Measurements from ENCODE around the gene SHROOM2.
"Not testable (repeated sequence)": the region's sequence is repeated elsewhere in the genome, so short reads cannot be mapped to it uniquely, and the experiment has no call there.

SHROOM2 gene

GRCh38 chrX:9832811-9833210, 46.6 kb downstream of the SHROOM2 start:
- FAIRE-seq = no peak

DNA sequence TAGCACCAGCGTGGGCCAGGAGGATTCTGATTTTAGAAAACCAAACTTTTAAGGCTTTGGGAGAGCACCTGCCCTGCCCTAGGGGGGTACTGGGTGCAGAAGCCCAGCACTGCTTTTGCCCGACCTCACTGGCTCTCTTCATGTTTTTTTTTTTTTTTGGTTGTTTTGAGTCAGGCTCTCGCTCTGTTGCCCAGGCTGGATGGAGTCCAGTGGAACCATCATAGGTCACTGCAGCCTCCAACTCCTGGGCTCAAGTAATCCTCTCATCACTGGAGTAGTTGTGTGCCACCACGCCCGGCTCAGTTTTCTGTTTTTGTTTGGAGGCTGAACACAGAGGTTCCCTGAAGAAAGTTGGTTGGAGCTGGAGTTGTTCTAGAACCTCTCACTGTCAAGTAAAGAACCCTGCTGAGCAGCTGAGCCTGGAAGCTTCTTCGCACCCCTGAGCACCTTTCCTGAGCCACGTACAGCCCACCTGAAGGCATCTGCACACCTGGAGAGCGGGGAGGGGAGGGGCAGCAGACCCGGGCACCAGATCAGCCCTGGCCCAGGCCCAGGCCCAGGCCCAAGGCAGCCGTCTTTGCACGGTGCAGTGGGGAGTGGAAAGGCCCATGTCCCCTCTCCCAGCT, 49.5 kb downstream of the SHROOM2 start:
- no peak for FAIRE-seq

DNA sequence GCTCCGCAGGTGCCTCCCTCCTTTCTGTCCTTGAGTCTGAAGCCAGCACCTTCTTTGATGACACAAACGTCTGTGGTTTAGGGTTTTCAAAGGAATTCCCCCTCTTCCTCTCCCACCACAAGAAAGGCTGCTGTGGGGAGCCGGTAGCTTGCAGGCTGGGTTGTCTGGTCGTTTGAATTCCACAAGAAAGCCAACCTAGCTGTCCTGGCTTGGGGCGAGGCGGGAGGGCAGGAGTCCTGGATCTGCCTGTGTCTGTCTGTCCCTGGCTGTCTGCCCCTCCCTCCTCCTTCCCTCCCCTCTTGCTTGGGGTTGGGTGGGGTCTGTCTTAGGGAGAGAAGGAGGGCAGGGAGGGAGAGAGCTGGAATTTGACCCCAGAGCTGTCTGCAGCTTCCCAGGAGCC, 56.3 kb downstream of the SHROOM2 start:
- FAIRE-seq = no peak

GRCh38 chrX:9844936-9845577, 58.8 kb downstream of the SHROOM2 start:
- FAIRE-seq = no peak

DNA sequence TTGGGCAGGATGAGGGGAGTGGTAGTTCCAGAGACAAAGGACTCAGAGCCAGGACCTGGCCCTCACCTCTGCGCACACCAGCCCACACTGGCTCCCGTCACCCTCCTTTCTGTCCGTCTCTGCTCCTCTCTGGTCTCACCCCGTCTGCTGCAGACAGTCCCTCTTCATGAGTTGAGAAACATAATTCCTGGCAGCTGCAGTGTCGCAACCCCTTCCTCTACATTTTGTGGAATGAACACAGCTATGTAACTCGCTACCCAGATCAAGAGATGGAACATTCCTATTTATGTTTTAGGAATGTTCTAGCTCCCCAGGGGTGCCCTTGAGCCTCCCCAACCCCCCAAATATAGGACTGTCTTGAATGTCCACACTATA, 59.3 kb downstream of the SHROOM2 start:
- no peak for FAIRE-seq

DNA sequence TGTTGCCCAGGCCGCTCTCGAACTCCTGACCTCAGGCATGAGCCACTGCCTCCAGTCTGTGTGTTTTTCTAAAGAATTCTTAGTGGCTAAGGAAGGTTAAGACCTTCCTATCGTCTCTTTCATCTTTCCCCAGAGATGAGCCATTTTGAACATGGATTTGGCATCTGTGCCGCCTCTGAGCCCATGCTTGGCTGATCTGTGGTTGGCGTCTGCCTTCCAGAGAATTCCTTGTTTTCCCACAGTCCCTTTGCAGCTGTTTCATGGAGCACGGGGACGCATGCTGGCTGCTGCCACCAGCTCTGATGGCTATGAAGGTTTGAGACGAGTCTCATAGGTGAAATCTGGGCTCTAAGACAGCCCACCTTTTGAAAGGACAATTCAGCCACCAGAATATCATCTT, 60.4 kb downstream of the SHROOM2 start:
- no peak for FAIRE-seq

GRCh38 chrX:9847071-9847470, 60.8 kb downstream of the SHROOM2 start:
- FAIRE-seq = no peak

DNA sequence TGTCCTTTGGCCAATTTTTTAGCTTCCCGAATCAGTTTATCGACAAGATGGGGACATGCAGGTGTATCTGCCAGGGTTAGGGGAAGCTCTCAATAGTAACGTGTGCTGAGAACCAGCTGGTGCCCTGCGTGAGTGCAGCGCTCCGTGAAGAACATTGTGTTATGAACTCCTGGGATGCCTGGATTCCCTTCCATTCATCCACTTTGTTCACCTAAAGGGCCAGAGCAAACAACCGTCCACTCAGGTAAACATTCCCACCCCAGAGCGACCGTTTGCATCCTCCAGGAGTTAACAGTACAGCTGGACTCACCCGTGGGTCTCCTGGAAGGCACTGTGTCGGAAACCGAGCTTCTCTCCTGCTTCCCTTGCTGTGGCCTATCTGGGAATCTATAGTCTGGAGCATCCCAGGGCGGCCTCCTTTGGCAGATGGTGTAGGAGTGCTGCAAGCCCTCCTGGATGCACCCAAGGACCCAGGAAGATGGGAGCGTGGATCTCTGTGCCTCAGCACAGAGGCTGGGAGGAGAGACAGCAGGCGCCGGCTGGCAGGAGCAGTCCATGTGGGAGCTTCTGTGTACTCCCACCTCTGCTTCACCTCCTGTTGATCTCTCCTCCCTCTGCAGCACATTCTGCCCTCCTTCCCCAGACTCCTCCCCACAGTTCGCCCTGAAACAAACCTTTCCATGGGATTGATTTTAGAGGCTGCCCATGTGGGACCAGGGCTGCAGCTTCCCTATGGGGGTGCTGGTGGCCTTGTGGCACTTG, 62.7 kb downstream of the SHROOM2 start:
- no peak for FAIRE-seq

- no peak for FAIRE-seq
Measured at GRCh38 chrX:9851890-9852289, 65.7 kb downstream of the SHROOM2 start.

DNA sequence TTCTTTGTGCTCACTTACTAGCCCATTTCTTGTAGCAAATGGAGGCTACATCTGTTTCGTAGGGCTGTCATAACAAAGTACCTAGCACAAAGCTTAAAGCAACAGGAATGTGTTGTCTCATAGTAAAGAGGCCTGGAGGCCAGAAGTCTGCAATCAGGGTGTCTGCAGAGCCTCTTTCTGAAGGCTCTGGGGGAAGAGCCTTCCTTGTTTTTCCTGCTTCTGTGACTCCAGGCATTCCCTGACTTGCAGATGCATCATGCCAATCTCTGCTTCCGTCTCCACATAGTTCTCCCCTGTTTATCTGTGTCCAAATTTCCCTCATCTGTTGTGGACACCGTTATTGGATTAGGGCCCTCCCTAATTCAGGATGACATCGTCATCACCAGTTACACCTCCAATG, 67.1 kb downstream of the SHROOM2 start:
- no peak for FAIRE-seq

GRCh38 chrX:9855561-9856283, 69.5 kb downstream of the SHROOM2 start:
- FAIRE-seq = no peak

DNA sequence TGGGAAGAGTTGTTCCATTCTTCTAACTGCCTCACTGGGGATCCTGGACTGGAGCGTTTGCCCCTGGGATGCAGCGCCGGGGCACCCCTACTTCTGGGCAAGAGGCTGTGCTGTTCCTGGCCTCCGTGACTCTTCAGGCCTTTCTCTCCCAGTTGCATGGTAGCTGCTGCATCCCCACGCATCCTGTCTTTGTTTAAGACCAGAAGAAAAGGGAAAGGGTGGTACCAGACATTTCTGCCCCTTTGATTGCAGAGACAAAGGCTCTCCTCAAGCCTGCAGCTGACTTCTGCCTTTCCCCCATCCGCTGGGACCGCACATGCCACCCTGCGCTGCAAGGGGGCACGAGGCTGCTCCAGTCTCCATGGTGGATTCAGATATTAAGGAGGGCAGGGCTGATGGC, 70.4 kb downstream of the SHROOM2 start:
- no peak for FAIRE-seq

DNA sequence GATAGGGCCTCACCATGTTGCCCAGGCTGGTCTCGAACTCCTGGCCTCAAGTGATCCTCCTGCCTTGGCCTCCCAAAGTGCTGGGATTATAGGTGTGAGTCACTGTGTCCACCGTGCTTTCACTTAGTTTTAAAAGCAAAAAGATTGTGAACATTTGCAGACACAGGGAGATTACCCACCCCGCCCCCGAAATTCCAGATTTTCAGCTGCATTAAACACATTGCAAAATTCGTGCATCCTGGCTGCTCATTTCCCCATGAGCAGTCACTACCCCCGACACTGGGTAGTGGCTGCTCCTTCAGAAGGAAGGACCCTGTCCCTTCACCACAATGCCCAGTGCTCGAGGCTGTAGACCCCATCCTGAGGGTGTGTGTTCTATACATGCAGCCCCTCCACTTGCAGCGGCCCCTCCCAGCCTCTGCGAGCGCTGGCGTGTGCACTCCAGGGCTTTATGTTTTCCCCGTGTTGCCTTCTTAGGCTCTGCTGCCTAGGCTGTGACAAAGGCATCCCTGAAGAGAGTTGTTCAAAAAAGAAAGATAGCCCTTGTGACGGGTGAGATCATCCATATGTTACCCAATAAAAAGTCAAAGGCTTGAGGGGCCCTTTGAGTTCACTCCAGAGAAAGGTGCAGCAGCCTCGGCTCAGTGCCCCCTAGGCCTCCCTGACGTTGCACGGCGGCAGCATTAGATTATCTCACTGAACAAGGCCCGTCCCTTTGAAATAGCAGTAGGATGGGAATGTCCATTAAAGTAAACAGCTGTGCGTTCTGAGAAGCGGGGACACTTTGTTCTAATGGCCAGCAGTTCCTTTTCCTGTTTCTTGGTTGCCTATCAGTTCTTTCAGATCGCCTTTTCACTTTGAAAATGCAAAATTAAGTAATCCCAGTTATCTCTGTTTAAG, 71.6 kb downstream of the SHROOM2 start:
- FAIRE-seq = no peak

GRCh38 chrX:9858684-9859083, 72.5 kb downstream of the SHROOM2 start:
- not testable (repeated sequence) for FAIRE-seq

GRCh38 chrX:9859711-9860555, 73.7 kb downstream of the SHROOM2 start:
- FAIRE-seq = no peak

DNA sequence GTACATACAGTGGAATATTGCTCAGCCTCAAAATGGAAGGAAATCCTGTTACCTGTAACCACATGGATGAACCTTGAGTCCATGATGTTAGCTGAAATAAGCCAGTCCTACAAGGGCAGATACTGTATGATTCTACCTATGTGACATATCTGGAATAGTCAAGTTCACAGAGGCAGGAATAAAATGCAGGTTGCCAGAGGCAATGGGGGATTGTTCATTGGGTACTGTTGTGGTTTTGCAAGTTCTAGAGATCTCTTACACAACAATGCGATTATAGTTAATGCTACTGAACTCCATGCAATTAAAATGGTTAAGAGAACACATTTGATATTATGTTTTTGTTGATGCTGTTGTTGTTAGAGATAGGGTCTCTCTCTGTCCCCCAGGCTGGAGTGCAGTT, 74.6 kb downstream of the SHROOM2 start:
- FAIRE-seq = no peak

GRCh38 chrX:9861711-9862110, 75.5 kb downstream of the SHROOM2 start:
- FAIRE-seq = no peak

GRCh38 chrX:9862525-9862924, 76.3 kb downstream of the SHROOM2 start:
- FAIRE-seq = no peak

DNA sequence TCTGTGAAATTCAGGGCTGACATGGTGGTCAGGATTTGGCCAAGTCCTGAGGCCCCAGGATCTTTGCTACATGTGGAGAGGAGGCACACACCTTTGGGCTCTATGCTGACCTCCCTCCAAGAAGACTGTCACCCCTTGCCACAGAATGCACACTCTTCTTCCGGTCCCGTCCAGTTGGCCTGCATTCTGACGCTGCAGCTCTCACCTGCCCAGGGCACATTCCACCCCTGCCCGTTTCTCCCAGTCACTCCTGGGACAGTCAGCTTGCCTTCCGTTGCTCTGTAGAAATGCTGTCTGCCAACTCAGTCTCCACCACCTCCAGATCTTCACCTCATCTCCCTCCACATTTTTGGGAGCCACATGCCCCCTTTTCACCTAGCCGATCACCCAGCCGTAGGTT, 76.7 kb downstream of the SHROOM2 start:
- FAIRE-seq = no peak

- FAIRE-seq = no peak
Measured at GRCh38 chrX:9864011-9864410, 77.8 kb downstream of the SHROOM2 start.

- FAIRE-seq = peak; percentile 27
Measured at GRCh38 chrX:9865804-9866472, 79.7 kb downstream of the SHROOM2 start.
